ENCODE measurements around the gene CDC42BPB.

Gene CDC42BPB

GRCh38 chr14:103084021-103084919, 26.9 kb upstream of the CDC42BPB start, which contains the start of gene LBHD2:
TSS of gene LBHD2 (plus strand) at chr14:103084210. CDS start at chr14:103086013, 1,803 bp downstream.
- Histone ChIP-seq H3K4me1 (no peaks in the 10 kb centered on the region), H3K9me3 (no peaks in the 10 kb centered on the region), H3K4me3 (ENCODE audit: low read depth, low read length) (no peak within 1 kb of the TSS), H3K36me3 (no peaks in the 10 kb centered on the region), H3K27me3 (peaks cover 29% of the 10 kb centered on the region)
- TF ChIP-seq CTCF (IDR thresholded peaks at IDR 0.05; ENCODE audit: low read depth, low read length): no peak
- DNase-seq: peak; percentile 21

- no peak for TF ChIP-seq CTCF (IDR thresholded peaks at IDR 0.05; ENCODE audit: low read depth, low read length)
- Histone ChIP-seq H3K36me3 (no peaks in the 10 kb centered on the region), H3K4me1 (no peaks in the 10 kb centered on the region), H3K27me3 (peaks cover 29% of the 10 kb centered on the region), H3K9me3 (no peaks in the 10 kb centered on the region), H3K4me3 (ENCODE audit: low read depth, low read length) (no peak overlapping the region)
- DNase-seq: no peak
These were observed 24.6 kb upstream of the CDC42BPB start for GRCh38 chr14:103081951-103082350.

GRCh38 chr14:103078860-103079587, 21.7 kb upstream of the CDC42BPB start:
- no peaks in the 10 kb centered on the region for H3K36me3 ChIP-seq
- DNase-seq: no peak
- peaks cover 16% of the 10 kb centered on the region for H3K27me3 ChIP-seq
- no peak overlapping the region for H3K4me3 ChIP-seq (ENCODE audit: low read depth, low read length)
- H3K4me1 ChIP-seq: no peaks in the 10 kb centered on the region
- no peak for TF ChIP-seq CTCF (IDR thresholded peaks at IDR 0.05; ENCODE audit: low read depth, low read length)
- no peaks in the 10 kb centered on the region for H3K9me3 ChIP-seq

GRCh38 chr14:103078420-103078749, 21.0 kb upstream of the CDC42BPB start:
- peak; percentile 85 for TF ChIP-seq CTCF (IDR thresholded peaks at IDR 0.05; ENCODE audit: low read depth, low read length)
- peak; percentile 86 for DNase-seq
- Histone ChIP-seq H3K4me3 (ENCODE audit: low read depth, low read length) (no peak overlapping the region), H3K36me3 (no peaks in the 10 kb centered on the region), H3K9me3 (no peaks in the 10 kb centered on the region), H3K4me1 (no peaks in the 10 kb centered on the region), H3K27me3 (peaks cover 11% of the 10 kb centered on the region)

- no peak for TF ChIP-seq CTCF (IDR thresholded peaks at IDR 0.05; ENCODE audit: low read depth, low read length)
- DNase-seq: peak; percentile 29
- peak overlapping the region; percentile 46; the same call in 1 of the 2 replicates for H3K4me3 ChIP-seq (ENCODE audit: low read depth, low read length)
- no peaks in the 10 kb centered on the region for H3K9me3 ChIP-seq
- no peaks in the 10 kb centered on the region; the same call in 1 of the 2 replicates for H3K27me3 ChIP-seq
- no peaks in the 10 kb centered on the region for H3K4me1 ChIP-seq
- H3K36me3 ChIP-seq: no peaks in the 10 kb centered on the region
These were observed 17.5 kb upstream of the CDC42BPB start for GRCh38 chr14:103074729-103075367.
